Measurements from ENCODE around the gene PRR7. TPM values are rescaled to one million over a fixed set of nuclear protein-coding genes. Genes with fewer than 3 reads are reported as not detected.

The PRR7 gene
- total and polyA plus RNA-seq, 2 of the 4 experiments (the other 2 are of a cell fraction) = 1.1 to 10.1 TPM

GRCh38 chr5:177494346-177495195, 48.0 kb downstream of the PRR7 start:
- POLR2A ChIA-PET (ENCODE audit: unreplicated experiment) = interaction anchor here (0.5 to 2.1 kb wide), 9 partner anchors 11 to 941 kb away, joined by 3 to 11 read pairs (median 3); partner anchors contain the start of gene GRK6
- H2AK5ac ChIP-seq (ENCODE audit: low read depth, low read length) = peak overlapping the region; percentile 100
- peak overlapping the region; percentile 85 for H2BK20ac ChIP-seq (ENCODE audit: low read depth, low read length)
- peak overlapping the region; percentile 100 for H2BK5ac ChIP-seq (ENCODE audit: low read depth, low read length, poor library complexity, severe bottlenecking)
- H2BK15ac ChIP-seq (ENCODE audit: low read depth, low read length) = peak overlapping the region; percentile 87; the same call in 1 of the 3 replicates
- H3K36me3 ChIP-seq (ENCODE audit: control insufficient read depth, insufficient read depth, low read length) = peaks cover 57% of the 10 kb centered on the region
- peak overlapping the region; percentile 100 for H3K9ac ChIP-seq (ENCODE audit: low read depth, low read length)
- no TSS peak for BruUV-seq (replicated peaks)
- H3K4ac ChIP-seq (ENCODE audit: low read depth, low read length) = peak overlapping the region; percentile 100
- peak; percentile 92 for DNase-seq
- H3K14ac ChIP-seq (replicated peaks; ENCODE audit: low read depth, low read length) = peak overlapping the region; percentile 99
- peak overlapping the region; percentile 93 for H2BK120ac ChIP-seq (ENCODE audit: low read depth, low read length)
- peak overlapping the region; percentile 10; the same call in 1 of the 2 replicates for H3K4me3 ChIP-seq (ENCODE audit: insufficient read depth, low read depth, low read length)
- H3K56ac ChIP-seq (ENCODE audit: extremely low read depth, insufficient read depth, low read length) = peak overlapping the region; percentile 90
- no peaks in the 10 kb centered on the region for H3K9me3 ChIP-seq (ENCODE audit: control insufficient read depth, insufficient read depth, low read length)
- ATAC-seq (ENCODE audit: low read depth) = peak; percentile 24
- intact Hi-C loops (cut with micrococcal nuclease) = no loop called here
- peaks cover 31% of the 10 kb centered on the region for H3K4me1 ChIP-seq (ENCODE audit: control insufficient read depth, insufficient read depth, low read length)
- H3K27me3 ChIP-seq (ENCODE audit: control insufficient read depth, insufficient read depth, low read length) = no peaks in the 10 kb centered on the region
- peak overlapping the region; percentile 82 for H3K4me2 ChIP-seq (ENCODE audit: low read depth, low read length)
- H4K20me1 ChIP-seq (ENCODE audit: insufficient read depth, low read length) = peaks cover 74% of the 10 kb centered on the region
- peak overlapping the region; percentile 100 for H2AK9ac ChIP-seq (replicated peaks; ENCODE audit: low read depth, low read length, poor library complexity)
- H2AFZ ChIP-seq (replicated peaks; ENCODE audit: low read length, poor library complexity) = peak overlapping the region; percentile 70
- dilution Hi-C loops (cut with HindIII; ENCODE audit: low sequenced_read_pairs, unreplicated experiment) = no loop called here
- peak overlapping the region; percentile 96 to 97 for H4K8ac ChIP-seq (ENCODE audit: low read depth in 2 of 2, low read length in 2 of 2)
- H3K18ac ChIP-seq (ENCODE audit: low read depth, low read length) = peak overlapping the region; percentile 87
- peak overlapping the region; percentile 99 for H4K91ac ChIP-seq (ENCODE audit: insufficient read depth, low read depth, low read length)
- peak overlapping the region; percentile 100 for H3K23ac ChIP-seq (ENCODE audit: low read depth, low read length)
- CTCF ChIA-PET = interaction anchor here (0.9 to 1.6 kb wide), 2 partner anchors 37 to 52 kb away, joined by 4 to 6 read pairs; no protein-coding TSS in a partner anchor
- peak overlapping the region; percentile 90 for H4K5ac ChIP-seq (ENCODE audit: low read depth, low read length)
- in situ Hi-C loops (cut with MboI; ENCODE audit: low sequenced_read_pairs) = no loop called here
- WGBS, 2 experiments (ENCODE audit: extremely low coverage in 2 of 2, insufficient read length in 1 of 2) = 0% methylated on average over 3 of the region's 11 CpGs; no CpG with 5 or more reads in 1 of the 2 experiments
- H3K27ac ChIP-seq (ENCODE audit: insufficient read depth, low read length) = peak overlapping the region; percentile 100
- H3K79me1 ChIP-seq (ENCODE audit: low read depth in 1 of 2, low read length in 2 of 2) = peaks cover 29 to 72% of the 10 kb centered on the region in 2 experiments
- H3K9me1 ChIP-seq (ENCODE audit: insufficient read depth, low read length) = peaks cover 7% of the 10 kb centered on the region
- TF ChIP-seq MAFK (IDR thresholded peaks at IDR 0.05; ENCODE audit: low read depth, low read length) = no peak
- no peak for TF ChIP-seq BHLHE40 (IDR thresholded peaks at IDR 0.05; ENCODE audit: low read depth, low read length)
- TF ChIP-seq CEBPB (IDR thresholded peaks at IDR 0.05; ENCODE audit: low read depth, low read length) = peak; percentile 74
- TF ChIP-seq SMC3 (IDR thresholded peaks at IDR 0.05; ENCODE audit: low read depth, low read length) = no peak; the same call in 1 of the 2 replicates
- no peak for TF ChIP-seq RCOR1 (IDR thresholded peaks at IDR 0.05; ENCODE audit: insufficient replicate concordance, low read length)
- TF ChIP-seq FOS (IDR thresholded peaks at IDR 0.05; ENCODE audit: low read depth, low read length) = peak; percentile 89
- 0 out of 2 replicates have a peak, but pooled peaks have one; percentile 48 for TF ChIP-seq MXI1 (IDR thresholded peaks at IDR 0.05; ENCODE audit: borderline replicate concordance, low read depth, low read length)
- peak; percentile 96 for TF ChIP-seq MAZ (IDR thresholded peaks at IDR 0.05; ENCODE audit: borderline replicate concordance, low read depth, low read length)
- no peak; the same call in 1 of the 2 replicates for TF ChIP-seq RAD21 (IDR thresholded peaks at IDR 0.05; ENCODE audit: low read length)
- no peak for TF ChIP-seq RFX5 (IDR thresholded peaks at IDR 0.05; ENCODE audit: low read depth, low read length)
- no peak for TF ChIP-seq ELK1 (IDR thresholded peaks at IDR 0.05; ENCODE audit: borderline replicate concordance, low read depth, low read length)
- no peak for TF ChIP-seq USF2 (IDR thresholded peaks at IDR 0.05; ENCODE audit: low read depth, low read length)
- TF ChIP-seq POLR2A (IDR thresholded peaks at IDR 0.05; ENCODE audit: low read depth, low read length) = no peak

Data from IMR-90 (cell line).